Measurements from ENCODE around the gene MMP17.
"Not testable (repeated sequence)": the region's sequence is repeated elsewhere in the genome, so short reads cannot be mapped to it uniquely, and the experiment has no call there.

MMP17 gene

GRCh38 chr12:131865180-131865875 is 37.1 kb downstream of the MMP17 start:
- peak; percentile 73 for DNase-seq (ENCODE audit: low spot score)

- no peak for DNase-seq (ENCODE audit: low spot score)
Measured at GRCh38 chr12:131867471-131867870, 39.3 kb downstream of the MMP17 start.

- DNase-seq (ENCODE audit: low spot score): no peak
Measured at GRCh38 chr12:131867891-131868675, 39.9 kb downstream of the MMP17 start.

- DNase-seq (ENCODE audit: low spot score): peak; percentile 42
Measured at GRCh38 chr12:131869871-131870418, 41.8 kb downstream of the MMP17 start.

- no peak for DNase-seq (ENCODE audit: low spot score)
Measured at GRCh38 chr12:131871677-131872076, 43.5 kb downstream of the MMP17 start.

GRCh38 chr12:131872154-131873051 is 44.2 kb downstream of the MMP17 start:
- no peak for DNase-seq (ENCODE audit: low spot score)

- no peak for DNase-seq (ENCODE audit: low spot score)
Measured at GRCh38 chr12:131873293-131873692, 45.1 kb downstream of the MMP17 start.

GRCh38 chr12:131874972-131875371 is 46.8 kb downstream of the MMP17 start:
- not testable (repeated sequence) for DNase-seq (ENCODE audit: low spot score)

- DNase-seq (ENCODE audit: low spot score): not testable (repeated sequence)
Measured at GRCh38 chr12:131877216-131877615, 49.0 kb downstream of the MMP17 start.

GRCh38 chr12:131878436-131878835 is 50.2 kb downstream of the MMP17 start:
- DNase-seq (ENCODE audit: low spot score): not testable (repeated sequence)

GRCh38 chr12:131882804-131883520 is 54.8 kb downstream of the MMP17 start:
- DNase-seq (ENCODE audit: low spot score): no peak

- no peak for DNase-seq (ENCODE audit: low spot score)
Measured at GRCh38 chr12:131883521-131883900, 55.3 kb downstream of the MMP17 start.

GRCh38 chr12:131885076-131885475 is 56.9 kb downstream of the MMP17 start:
- not testable (repeated sequence) for DNase-seq (ENCODE audit: low spot score)

- no peak for DNase-seq (ENCODE audit: low spot score)
Measured at GRCh38 chr12:131885543-131886057, 57.4 kb downstream of the MMP17 start.

GRCh38 chr12:131891722-131892121 is 63.5 kb downstream of the MMP17 start:
- DNase-seq (ENCODE audit: low spot score): not testable (repeated sequence)

- DNase-seq (ENCODE audit: low spot score): no peak
Measured at GRCh38 chr12:131892711-131893604, 64.8 kb downstream of the MMP17 start.

GRCh38 chr12:131893605-131894312 is 65.6 kb downstream of the MMP17 start:
- no peak for DNase-seq (ENCODE audit: low spot score)

- DNase-seq (ENCODE audit: low spot score): peak; percentile 93
Measured at GRCh38 chr12:131894313-131894860, 66.2 kb downstream of the MMP17 start, which contains the start of gene ULK1. Gene ULK1, plus strand, starts transcription at chr12:131894622. Its CDS starts 380 bp downstream, at chr12:131895002.
